GM19452 (cell line): ENCODE results near the gene TNKS1BP1.
A peak's percentile ranks its signal among the peaks of the same experiment; 100 is the strongest.
"Not testable (repeated sequence)": the region's sequence is repeated elsewhere in the genome, so short reads cannot be mapped to it uniquely, and the experiment has no call there.

Source experiments
- ATAC-seq: cut with Tn5 transposase; IDR thresholded peaks from one replicate; pipeline ENCODE4 v1.9.1; 2021; ENCODE audit not compliant: unreplicated experiment

TNKS1BP1 gene

DNA sequence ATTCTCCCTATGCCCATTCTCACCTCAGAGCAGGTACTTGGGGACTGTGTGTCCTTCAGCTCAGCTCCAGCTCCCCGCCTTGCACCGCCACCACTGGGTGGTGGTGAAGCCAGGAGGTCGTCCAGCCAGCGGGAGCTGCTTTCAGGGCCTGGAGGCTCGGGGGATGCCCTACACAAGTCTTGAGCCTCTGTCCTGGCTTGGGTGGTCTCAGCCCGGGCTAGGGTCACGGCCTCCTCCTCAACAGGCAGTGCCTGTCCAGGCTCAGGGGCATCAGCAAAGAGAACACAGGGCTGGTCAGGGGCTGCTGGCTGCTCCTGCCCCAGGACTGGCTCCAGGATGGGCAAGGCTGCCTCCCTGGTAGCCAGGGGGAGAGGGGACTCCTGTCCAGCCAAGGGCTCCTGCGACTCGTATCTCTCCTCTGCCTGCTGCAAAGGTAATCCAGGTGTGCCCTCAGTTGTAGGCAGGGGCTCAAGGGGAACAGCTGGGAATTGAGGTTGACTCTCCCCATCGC is 12.2 kb downstream of the TNKS1BP1 start:
- ATAC-seq: no peak

DNA sequence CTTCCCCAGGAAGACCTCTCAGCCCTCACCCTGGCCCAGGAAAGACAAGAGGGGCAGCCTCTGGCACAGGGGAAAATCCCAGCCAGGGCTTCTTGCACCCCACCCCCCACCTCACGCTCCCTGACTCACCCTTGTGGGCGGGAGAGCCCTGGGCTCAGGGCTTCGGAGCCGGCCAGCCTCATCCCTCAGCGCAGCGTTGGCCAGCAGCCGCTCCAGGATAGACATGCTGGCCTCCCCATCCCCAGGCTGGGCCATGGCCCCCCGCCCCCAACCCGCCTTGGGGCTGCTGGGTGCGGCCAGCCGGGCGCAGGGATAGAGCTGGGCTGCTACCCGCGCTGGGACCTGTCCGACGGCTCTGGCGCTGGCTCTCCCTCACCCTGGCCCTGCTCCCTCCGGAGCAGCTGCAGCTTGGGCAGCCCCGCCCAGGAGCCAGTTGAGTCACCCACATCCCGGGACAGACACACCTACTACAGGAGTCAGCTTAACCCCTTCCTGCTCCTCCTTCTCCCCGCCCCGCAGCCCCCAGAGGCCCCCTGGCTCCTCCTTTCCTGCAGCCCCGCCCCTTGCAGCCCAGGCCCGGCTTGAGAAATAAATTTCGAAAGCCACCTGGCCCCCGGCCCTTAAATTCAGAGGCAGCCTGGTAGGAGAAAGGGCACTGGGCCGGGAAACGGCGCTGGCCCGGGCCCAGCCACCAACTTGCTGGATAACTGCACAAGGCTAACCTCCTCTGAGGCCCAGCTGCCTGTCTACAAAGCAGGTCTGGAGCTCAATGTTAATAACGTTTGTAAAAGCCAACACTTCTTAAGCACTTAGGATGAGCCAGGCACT is 13.4 kb downstream of the TNKS1BP1 start:
- ATAC-seq: peak; percentile 96

DNA sequence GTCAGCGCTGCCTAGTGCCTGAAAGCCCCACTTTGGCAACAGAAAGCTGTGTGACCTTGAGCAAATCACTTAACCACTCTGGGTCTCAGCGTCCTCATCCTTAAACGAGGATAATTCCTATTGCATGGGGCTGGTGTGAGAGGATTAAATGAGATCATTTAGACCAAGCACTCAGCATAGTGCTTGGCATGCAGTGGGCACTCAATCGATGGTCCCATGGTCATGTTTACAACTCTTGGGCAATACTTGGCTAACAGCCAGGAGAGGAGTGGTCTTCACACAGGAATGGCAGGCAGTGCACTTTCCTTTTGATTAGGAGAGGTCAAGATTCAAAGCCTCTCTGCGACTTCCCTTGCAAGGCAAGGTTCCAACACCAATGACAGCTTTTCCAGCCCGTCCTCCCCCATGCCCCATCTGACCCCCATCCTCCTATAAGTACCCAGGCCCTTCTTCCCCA is 14.1 kb downstream of the TNKS1BP1 start:
- ATAC-seq: no peak

DNA sequence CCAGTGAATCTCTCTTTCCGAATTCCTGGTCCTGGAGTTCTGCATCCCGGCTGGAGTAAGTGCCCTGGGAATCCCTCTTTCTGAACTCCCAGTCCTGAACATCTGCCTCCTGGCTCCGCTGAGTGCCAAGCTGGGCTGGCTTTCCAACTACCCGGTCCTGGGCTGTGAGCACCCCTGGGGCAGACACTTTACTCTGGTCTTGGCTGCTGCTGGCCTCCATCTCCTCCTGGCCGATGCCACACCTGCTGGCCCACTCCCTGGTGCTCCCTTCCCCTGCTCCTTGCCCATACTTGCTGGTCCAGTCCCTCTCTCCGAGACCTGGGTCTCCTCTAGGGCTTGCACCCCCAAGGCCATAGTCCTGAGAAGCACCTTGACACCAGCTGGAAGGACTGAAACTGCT is 14.7 kb downstream of the TNKS1BP1 start:
- no peak for ATAC-seq

DNA sequence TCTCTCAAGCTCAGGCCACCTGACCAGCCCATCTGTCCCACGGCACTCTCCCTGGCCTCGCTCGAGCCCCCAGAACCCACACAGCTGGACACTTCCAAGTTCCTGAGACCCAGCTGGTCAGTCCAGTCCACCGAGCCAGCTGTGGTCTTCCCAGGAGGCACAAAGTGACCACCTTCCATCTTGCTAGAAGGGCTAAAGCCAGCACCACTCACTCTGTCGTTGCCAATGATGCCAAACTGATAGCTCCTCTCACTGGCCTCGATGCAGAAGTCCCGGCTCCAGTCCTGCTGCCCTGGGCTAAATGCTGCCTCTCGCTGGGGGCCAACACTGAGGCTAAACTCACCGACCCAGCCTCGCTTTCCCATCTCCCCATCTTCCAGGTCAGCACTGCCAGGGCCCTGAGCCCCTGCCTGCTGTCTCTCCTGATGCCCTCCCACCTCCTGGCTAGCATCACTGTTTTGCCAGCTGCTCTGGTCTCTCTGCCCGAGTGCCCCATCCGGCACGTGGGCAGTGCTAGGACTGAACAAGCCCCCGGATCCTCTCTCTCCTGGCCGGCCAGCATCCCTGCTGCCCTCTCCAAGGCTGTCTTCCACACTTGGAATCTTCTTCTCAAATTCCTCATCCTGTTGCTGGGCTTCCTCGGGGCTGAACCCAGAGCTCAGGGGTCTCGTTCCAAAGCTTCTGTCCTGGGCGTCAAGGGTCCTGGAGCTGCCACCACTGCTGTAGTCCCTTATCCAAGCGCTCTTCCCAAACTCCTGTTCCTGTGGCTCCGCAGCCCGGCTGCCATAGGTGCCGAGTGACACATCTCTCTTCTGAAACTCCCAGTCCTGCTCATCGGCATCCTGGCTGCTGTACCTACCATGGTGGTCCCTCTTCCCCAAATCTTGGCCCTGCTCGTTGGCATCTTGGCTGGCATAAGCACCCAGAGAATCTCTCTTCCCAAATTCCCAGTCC is 15.4 kb downstream of the TNKS1BP1 start:
- ATAC-seq: no peak

DNA sequence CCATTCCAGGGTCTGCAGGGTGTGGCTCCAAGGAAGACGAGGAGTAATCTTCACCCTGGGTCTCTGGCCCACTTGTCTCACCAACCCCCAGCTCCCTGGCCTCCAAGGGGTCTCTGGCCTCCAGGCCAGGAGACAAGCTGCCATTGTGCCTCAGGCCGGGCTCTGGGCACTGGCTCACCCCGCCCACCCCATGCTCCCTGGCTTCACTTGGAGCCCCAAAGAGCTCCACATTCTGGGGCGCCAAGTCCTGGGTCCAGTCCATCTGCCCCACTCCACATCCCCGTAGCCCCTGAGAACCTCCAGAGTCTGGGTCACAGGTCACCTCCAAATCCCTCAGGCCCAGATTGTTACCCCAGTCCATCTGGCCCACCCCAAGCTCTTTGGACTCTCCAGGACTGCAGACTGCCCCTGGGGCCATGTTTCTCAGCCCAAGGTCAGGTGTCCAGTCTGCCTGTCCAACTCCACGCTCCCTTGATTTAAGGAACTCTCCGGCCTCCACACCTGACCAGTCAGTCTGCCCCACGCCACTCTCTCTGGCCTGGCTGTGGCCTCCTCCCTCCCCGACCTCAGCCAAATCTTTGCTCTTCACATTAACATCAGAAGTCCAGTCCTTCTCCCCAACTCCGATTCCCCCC is 16.2 kb downstream of the TNKS1BP1 start:
- ATAC-seq: no peak

DNA sequence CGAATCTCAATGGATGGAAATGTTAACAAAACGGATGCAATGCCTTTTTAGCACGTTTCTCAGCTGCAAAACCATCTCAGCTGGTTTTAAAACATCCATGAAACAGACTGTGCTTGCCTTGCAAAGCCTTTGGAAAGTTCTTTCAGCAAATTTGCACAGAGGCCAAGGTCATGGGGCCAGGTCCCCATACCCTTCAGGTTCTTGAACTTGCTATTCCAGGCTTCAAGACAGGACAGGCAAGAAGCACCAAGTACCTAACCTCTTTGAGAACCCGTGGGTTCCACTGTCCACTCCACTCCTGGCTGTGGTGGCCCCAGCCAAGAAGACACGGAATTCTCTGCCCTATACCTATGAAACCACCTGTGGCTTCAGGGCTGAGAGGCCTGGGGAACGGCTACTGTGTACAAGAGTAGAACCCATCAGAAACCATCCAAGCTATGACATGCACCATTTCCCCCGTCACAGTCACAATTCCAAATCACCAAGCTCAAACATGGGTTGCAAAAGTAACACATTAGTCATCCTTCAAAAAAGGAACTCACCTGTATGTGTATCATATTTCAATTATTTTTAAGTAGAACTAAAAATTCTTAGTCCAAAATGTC is 17.0 kb downstream of the TNKS1BP1 start:
- no peak for ATAC-seq

DNA sequence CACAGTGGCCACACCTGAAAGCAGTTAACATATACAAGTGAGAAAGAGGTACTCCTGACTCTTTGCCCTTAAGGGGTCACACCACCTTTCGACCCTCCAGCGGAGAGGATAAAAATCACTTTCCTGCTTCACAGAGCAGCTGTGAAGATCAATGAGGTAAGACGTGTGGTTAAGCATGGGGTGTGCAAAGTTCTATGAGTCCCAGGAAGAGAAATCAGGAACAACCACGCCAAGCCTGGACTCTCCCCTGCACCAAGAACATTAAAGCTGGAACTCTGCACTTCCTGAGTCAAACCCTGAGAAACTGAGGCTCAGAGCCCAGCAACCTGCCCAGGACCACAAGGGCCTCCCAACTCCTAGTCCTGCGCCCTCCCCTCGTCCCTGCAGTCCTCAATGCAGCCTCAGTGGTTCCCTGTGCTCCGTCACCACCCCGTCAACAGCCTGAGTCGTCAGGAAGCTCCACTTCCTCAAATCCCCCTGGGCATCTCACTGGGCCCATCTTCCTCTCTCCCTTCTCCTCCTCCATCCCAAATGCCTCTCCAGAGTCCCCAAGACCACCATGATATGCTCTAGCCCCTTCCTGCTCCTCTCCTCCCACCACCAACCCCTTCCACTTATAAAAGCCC is 17.7 kb downstream of the TNKS1BP1 start:
- no peak for ATAC-seq

DNA sequence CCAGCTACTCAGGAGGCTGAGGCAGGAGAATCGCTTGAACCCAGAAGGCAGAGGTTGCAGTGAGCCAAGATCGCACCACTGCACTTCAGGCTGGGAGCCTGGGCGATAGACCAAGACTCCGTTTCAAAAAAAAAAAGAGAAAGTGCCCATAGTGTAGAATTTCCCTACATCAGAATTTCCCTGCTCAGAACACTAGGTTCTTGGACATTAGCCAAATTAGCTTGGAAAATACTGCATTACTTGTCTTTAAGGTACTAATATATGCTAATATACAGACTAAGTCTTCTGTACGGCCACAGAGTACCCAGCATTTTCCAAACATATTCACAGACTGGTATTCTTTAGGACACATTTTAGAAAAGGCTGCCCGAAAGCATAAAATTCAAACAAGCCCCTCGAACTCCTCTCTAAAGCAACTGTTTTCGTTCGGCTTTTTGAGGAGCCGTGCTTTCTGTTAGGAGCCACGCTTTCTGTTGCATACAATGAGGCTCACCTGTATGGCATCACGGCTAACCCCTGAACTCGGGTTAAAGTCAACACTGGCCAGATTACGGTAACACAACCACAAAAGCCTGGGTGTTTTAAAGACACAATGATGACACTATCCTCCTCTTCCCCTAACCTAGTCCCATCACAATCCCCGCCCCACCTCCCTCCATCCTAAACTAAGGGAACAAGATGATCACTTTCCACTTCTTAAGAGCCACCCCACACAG is 18.4 kb downstream of the TNKS1BP1 start:
- ATAC-seq: no peak

DNA sequence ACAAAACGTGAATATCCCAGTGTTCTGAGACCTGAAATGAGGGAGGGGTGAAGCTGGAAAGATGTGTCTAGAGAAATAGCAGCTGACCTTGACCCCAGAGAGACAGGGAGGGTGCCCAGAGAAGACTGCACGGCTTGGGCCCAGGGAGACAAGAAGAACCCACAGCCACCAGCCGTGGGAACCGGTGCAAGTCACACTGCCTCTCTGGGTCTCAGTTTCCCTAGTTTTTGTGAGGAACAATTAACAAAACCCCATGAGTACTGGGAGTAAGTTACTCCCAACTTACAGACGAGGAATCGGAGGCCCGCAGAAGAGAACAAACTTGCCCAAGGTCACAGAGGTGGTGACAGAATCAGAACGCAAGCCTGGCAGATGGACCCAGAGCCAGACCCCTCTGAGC is 19.2 kb downstream of the TNKS1BP1 start:
- no peak for ATAC-seq

DNA sequence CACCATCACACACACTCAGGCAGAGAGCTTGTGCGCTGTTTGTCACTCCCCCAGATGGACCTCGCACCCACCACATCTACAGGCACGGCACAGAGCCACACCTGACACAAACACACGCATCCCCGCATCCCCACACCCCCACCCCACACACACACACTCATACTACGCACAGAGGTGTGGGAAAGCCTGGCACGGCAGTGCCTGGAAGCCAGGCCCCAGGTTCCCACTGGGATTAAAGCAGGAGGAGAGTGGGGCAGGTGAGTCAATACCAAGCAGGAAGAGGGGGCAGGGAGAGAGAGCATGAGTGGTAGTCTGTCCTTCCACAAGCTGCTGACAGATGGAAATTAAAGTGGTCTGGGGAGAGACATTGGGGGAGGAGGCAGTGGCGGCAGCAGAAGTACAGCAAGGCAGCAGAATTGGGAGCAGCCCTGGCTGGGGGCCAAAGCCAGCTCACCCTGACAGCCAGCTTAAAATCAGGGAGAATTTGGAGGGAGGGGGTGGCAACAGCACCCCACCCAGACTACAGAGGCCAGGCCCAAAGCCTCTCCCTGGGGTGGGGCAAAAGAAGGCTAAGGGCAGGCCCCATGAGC is 20.7 kb downstream of the TNKS1BP1 start:
- no peak for ATAC-seq

DNA sequence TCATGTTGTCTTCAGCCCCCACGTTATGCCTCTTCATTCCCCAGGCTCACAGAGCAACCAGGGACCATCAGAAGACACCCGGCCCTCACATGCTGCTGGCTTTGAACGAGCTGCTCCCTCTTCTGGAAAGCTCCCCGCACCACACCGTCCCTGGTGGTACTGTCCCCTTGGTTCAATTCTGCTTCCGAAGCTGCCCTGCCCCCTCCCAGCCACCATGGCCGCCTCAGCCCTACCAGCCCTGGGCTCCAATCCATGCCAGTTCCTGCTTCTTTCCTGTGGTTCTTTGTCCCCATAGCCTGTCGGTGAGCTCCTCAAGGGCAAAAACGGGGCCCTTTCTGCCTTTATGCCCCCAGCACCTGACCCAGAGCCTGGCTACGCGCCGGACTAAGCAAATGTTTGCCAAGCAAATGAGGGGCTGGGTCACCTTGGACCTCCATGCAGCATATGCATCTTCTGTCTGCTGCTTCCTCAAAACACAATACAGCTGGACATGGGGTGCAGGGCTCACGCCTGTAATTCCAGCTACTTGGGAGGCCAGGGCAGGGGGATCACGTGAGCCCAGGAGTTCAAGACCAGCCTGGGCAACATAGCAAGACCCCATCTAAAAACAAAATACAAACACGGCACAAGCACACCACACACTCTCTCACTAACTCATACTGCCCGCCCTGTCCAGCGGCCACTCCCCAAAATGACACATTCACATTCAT is 21.3 kb downstream of the TNKS1BP1 start:
- ATAC-seq: no peak

DNA sequence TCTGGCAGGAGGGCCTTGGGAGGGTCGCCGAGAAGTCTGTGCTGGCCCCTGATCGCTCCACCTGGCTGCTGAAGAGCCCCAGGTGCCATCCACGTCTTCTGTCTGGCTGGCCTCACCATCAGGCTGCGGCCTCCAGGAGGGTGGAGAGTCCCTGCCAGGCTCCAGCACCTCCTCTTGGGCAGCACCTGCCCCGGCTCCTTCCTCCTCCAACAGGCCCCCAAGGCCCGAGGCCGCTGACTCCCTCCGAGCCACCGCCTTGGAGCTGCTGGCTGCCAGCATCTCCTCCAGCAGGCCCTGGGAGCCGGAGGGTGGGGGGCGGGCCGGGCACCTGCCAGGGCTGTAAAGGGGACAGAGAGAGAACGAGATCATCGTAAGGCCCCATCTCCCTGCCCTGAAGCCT is 22.3 kb downstream of the TNKS1BP1 start:
- ATAC-seq: no peak

DNA sequence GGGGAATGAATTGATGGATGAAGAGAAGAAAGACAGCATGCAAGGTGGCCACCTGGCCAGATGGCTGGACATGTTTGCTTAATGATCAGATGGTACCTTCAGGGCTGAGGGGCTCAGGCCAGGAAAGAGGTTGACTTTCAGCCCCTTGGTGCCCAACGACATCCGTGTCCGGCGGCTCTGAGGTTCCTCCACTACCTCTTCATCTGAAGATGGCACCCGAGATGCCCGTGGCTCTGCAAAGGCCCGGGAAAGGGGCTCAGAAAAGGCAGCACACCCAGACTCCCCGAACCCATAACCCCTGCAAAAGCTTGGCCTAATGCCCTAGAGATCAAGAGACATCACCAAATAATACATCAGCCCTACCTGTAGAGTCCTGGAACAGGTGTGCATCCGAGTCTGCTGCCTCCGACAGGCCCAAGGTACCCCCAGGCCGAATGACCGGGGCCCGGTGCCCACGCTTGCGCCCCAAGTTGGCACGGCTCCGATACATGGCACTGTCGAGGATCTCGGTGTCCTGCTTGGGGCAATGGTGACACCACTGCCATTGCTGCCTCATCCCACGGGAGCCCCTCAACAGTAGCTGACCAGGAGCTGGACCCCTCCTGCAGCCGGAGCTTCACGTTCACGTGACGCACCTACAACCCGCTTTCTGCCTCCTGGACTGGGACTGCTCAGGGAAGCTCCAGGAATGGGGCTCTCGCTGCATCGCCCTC is 22.9 kb downstream of the TNKS1BP1 start:
- no peak for ATAC-seq

DNA sequence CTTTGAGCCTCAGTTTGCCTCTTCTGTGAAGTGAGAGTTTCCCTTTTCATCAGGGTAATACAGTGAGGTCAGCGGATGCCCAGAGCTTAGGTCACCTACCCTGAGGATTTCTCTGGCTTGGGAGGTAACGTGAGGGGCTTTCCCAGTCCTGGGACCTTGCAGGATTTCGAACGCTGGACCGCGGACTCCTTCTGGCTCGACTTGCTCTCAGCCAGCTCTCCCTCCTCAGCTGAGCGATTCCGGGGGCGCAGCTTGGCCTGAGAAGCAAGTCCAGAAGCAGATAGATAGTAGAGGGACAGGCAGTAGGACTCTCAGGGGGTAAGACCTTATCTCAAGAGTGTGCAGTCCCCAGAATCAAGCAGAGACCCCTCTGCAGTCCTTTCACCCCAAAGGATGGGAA is 24.0 kb downstream of the TNKS1BP1 start:
- no peak for ATAC-seq

DNA sequence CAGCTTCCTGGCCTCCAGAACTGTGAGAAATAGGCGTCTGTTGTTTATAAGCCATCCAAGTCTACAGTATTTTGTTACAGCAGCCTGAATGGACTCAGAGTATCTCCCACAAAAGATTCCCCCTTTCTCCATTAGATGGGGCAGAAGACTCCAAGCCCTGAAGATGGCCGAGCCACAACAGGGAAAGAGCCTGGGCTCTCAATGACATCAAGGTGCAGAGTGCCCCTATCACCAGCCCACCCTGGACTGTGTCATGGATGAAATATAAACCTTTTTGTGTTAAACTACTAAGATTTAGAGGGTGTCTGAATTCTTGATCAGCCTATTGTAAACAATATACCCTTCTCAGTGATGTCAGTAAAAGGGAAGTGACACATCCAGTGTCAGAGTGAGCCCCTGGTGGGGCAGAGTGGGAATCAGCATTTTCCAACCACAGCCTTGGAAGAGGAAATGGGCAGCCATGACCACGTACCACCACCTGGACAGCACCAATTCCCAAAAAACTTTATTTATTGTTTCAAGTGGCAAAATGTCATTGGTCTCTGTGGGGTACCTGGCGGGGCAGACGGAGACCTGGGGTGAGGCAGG is 25.5 kb downstream of the TNKS1BP1 start:
- ATAC-seq: no peak

DNA sequence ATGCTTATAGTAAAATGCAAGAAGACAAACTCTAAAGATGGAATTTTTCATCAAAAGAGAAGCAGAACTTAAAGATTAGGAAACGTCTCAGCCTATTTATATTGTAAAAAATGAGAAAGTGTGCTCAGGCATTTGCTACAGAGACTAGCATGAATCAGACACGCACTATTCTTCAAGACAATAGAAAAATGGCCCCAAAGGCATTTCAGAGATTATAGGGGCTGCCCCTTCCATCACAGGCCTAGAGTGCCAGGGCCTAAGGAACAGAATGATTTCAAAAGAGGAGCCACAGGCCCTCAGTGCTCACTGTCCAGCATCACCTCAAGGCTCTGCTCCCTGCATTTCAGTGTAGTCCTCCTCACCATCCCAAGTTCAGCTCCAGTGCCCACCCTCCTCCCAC is 27.5 kb downstream of the TNKS1BP1 start:
- no peak for ATAC-seq

DNA sequence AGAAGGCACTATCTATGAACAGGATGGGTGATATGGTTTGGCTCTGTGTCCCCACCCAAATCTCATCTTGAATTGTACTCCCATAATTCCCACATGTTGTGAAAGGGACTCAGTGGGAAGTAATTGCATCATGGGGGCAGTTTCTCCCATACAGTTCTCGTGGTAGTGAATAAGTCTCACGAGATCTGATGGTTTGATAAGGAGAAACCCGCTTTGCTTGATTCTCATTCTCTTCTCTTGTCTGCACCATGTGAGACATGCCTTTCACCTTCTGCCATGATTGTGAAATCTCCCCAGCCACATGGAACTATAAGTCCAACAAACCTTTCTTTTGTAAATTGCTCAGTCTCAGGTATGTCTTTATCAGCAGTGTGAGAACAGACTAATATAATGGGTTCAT is 28.5 kb downstream of the TNKS1BP1 start:
- ATAC-seq: not testable (repeated sequence)
